GM19240 (cell line): ENCODE measurements around the gene CYB5A.
"Not testable (repeated sequence)": the region's sequence is repeated elsewhere in the genome, so short reads cannot be mapped to it uniquely, and the experiment has no call there.

Source experiments
- DNase-seq: peaks from one replicate; pipeline ENCODE4 v3.0.0; 2011; ENCODE audit warnings: low spot score; ENCODE audit not compliant: insufficient read length

Gene CYB5A

GRCh38 chr18:74299162-74299561 lies 7.4 kb upstream of the CYB5A start:
- no peak for DNase-seq

DNA sequence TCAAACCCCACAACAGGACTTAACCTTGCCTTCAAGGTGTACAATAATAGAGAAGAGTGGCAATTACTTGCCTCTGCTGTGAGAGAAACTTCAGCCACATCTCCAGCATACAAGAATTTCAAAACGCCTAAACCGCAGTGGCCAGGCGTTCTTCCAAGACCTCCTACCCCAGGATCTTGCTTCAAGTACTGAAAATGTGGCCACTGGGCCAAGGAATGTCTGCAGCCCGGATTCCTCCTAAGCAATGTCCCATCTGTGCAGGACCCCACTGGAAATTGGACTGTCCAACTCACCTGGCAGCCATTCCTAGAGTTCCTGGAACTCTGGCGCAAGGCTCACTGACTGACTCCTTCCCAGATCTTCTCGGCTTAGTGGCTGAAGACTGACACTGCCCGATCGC lies 2.8 kb upstream of the CYB5A start:
- no peak for DNase-seq

DNA sequence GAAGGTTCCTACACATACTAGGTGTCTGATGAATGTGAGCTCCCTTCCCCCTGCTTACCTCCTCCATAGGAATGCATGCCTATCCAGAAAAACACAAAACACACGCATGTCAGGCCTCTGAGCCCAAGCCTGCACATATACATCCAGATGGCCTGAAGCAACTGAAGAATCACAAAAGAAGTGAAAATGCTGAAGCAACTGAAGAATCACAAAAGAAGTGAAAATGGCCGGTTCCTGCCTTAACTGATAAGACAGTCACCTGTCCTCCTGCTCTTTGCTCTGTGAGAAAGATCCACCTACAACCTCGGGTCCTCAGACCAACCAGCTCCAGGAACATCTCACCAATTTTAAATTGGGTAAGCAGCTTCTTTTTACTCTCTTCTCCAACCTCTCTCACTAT lies 1.2 kb upstream of the CYB5A start:
- not testable (repeated sequence) for DNase-seq

DNA sequence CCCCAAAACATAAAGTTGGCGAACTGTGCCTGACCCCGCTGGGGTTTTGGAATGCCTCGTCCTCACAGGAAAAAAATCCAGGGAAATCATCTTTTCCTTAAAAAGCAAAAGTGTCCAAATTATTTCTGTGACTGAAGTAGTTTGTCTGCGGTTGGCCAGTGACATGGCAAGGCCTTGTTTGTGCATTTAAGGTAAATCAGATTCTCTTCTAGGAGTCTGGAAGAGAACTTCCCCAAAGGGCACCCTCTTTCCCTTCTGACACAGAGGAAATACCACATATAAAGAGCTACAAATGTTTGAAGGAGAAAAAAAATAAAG lies 737 bp upstream of the CYB5A start:
- no peak for DNase-seq

DNA sequence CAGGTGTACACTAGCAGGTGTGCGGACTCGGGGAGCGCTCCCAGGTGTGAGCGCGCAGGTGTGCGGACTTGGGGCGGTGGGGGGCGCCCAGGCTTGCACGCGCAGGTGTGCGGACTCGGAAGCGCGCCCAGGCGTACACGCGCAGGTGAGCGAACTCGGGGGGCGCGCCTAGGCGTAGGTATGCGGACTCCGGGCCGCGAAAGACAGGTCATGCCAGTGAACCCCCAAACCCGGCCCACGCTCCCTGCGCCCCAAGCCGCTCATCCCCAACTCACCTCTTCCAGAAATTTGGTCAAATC lies 342 bp downstream of the CYB5A start:
- no peak for DNase-seq

GRCh38 chr18:74290794-74291471 lies 830 bp downstream of the CYB5A start:
- no peak for DNase-seq

- no peak for DNase-seq
Observed at GRCh38 chr18:74290021-74290420, 1.7 kb downstream of the CYB5A start.

DNA sequence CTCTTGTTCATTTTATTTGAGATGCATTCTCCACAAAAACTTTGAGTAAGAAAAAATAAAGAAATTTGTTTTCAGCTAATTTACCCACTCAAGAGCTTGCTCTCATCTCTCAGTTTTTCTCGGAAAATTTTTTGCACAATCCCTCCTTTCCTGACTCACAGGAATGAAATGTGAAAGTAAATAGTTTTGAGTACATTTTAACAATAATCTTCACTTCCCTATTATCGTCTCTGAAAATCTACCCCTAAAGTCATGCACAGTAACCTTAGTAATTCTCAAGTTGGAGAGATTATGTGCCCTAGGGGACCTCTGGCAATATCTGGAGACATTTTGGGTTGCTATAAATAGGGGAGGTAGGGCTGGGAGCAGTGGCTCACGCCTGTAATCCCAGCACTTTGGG lies 2.6 kb downstream of the CYB5A start:
- DNase-seq = no peak

DNA sequence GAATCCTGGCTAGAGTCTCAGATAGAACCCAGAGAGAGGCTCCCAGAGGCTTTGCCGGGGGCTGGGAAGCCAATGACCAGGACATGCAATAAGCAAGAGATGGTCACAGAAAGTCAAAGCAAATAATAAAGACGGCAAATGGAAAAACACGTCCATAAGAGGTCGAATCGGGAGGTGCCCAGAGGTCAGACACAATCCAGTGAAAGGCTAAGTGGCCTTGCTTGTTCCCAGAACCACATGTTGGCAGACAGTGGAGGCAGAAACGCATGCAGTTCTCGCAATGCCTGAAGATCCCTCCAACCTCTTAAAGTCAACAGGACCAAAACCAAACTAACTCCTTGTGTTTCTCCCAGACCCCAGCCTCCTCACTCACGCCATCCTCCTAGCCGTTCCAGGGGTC lies 3.0 kb downstream of the CYB5A start:
- DNase-seq = no peak

- no peak for DNase-seq
Observed at GRCh38 chr18:74288041-74288440, 3.7 kb downstream of the CYB5A start.

GRCh38 chr18:74286856-74287255 lies 4.9 kb downstream of the CYB5A start:
- DNase-seq = no peak

DNA sequence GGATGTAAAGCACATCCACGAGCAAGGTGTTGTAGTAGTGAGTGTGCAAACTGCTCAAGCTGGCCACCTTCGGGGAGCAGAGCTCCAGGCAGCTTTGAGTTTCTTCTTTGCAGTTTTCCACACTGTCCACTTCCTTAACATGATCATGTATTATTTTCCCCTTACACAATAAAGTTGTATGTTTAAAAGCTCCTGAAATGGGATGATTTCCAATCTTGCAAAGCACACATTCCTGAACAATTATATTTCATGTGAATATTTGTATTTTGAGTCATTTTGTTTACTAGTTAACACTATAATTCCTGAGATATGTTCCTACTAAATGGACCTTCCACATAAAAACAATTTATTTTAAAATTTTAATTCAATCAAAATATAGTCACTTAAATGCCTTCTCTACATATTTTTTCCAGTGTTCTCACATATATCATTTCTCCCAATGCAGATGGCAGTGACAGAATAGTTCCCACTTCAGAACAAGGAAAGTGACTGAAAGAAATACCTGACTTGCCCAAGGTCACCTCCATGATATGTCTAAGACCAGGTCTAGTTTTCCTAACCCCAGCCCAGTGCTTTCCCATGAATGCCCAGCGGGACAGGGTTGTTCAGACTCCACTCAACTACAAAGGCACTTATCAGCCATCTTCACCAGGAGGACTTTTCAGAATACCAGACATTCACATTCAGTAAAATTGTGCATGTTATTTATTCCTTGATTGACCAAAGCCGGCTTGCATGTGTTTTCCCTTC lies 5.5 kb downstream of the CYB5A start:
- no peak for DNase-seq

GRCh38 chr18:74285583-74285982 lies 6.2 kb downstream of the CYB5A start:
- not testable (repeated sequence) for DNase-seq

DNA sequence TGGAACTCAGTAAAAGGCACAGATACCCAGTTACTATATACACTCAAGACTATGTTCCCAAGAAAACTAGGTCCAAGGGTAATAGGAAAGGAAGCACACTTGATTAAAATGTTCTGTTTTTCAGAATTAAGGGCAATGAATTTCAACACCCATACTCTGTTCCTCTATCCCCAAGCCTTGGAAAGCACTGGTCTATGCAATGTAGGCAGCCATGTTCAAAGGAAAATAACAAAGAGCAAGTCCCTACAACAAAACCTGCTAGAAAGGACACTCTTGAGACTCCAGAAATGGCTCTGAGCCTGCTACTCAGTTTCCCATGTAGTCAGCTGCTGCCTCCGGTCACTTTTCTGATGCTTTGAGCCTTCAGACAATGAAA lies 6.8 kb downstream of the CYB5A start:
- DNase-seq = no peak

DNA sequence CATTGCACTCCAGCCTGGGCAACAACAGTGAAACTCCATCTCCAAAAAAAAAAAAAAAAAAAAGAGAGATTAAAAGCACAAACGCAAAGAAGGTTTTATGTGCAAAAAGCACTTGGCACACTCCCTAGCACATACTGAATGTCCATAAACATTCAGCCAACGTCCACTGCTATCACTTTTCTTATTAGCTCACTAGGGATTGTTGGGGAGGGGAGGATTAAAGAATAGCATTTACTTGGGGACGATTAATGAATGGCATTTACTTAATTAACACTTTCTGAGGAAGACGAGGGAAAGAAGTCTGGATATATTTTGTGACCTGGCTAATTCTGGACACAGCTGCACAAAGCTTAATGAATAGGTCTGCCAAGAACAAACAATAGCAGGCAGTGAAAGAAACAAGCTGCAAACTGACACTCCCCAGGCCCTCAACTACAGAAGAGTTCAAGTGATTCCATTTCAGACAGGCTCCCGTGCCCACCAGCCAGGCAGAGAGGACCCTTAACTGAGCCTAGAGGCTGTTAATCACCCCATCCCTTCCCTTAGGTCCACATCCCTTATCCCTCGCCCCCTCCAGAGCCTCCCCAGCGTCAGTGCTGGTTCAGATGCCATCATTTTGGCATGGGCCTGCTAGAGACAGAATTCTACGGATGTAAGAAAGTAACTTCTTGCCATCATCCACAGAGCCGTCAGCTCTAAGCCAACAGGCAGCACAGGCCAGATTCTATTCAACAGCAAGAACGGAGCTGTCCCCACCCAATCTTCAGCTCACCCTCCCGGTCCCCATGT lies 7.4 kb downstream of the CYB5A start:
- no peak for DNase-seq

DNA sequence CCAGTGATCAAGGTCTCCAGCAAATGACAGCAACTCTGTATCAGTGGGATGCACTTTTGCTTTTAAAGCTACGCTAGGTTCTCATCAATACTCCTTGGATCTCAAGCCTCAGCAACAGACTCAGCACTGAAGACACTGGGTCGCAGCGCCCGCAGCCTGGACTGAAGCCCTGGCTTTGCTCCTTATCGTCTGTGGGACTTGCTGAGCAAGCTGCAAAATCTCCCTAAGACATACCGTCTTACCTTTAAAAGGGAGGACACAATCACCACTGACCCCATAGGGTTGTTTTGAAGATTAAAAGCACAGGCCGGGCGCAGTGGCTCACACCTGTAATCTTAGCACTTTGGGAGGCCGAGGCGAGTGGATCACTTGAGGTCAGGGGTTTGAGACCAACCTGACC lies 8.1 kb downstream of the CYB5A start:
- DNase-seq = no peak

- no peak for DNase-seq
Observed at GRCh38 chr18:74282755-74283554, 8.8 kb downstream of the CYB5A start.

GRCh38 chr18:74281980-74282754 lies 9.6 kb downstream of the CYB5A start:
- no peak for DNase-seq

DNA sequence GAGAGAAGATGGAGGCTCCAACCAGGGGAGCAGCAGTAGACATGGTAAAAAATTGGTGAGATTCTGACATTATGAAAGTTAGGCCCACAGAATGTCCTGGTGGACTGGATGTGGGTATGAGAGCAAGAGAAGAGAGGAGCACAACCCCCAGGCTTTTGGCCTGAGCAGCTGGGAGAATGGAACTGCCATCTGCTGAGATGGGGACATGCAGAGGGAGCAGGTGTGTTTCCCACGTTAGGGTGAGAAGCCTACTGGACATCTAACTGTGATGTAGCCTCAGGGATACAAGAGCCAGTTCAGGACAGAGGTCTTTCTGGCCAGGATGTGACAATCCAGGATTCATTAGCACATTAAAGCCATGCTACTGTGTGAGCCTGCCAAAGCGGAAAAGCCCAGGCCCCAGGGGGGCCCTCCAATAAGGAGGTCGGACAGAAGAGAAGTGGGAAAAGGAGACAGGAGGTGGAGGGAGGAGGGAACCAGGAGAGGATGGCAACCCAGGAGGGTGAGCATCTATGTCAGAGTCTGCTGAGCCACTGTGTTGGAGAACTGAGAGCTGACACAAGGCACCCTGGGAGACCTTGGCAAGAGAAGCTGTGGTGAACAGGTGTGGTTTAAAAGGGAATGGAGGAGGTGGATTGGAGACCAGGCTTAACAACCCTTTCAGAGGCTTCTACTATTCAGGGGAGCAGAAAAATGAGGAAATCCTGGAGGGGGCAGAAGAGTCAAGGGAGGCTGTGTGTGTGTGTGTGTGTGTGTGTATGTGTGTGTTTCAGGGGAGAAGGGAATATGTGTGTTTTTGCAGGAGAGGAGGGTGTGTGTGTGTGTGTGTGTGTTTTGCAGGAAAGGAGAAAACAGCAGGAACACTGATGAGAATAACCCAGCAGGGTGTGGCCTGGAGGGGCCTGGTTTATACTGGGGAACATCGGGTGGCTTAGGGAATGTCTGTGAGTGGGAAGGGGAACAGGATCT lies 10.5 kb downstream of the CYB5A start:
- no peak for DNase-seq

GRCh38 chr18:74278983-74279382 lies 12.8 kb downstream of the CYB5A start:
- no peak for DNase-seq
